T1000 (cell line): Measurements from ENCODE around the gene ITGAV.
A peak's percentile ranks its signal among the peaks of the same experiment; 100 is the strongest.

ENCODE experiments used
- DNase-seq: peaks from one replicate; lab custom pipeline; 2025; ENCODE audit warnings: mixed read lengths; lab: John Stamatoyannopoulos, UW

Gene ITGAV

DNA sequence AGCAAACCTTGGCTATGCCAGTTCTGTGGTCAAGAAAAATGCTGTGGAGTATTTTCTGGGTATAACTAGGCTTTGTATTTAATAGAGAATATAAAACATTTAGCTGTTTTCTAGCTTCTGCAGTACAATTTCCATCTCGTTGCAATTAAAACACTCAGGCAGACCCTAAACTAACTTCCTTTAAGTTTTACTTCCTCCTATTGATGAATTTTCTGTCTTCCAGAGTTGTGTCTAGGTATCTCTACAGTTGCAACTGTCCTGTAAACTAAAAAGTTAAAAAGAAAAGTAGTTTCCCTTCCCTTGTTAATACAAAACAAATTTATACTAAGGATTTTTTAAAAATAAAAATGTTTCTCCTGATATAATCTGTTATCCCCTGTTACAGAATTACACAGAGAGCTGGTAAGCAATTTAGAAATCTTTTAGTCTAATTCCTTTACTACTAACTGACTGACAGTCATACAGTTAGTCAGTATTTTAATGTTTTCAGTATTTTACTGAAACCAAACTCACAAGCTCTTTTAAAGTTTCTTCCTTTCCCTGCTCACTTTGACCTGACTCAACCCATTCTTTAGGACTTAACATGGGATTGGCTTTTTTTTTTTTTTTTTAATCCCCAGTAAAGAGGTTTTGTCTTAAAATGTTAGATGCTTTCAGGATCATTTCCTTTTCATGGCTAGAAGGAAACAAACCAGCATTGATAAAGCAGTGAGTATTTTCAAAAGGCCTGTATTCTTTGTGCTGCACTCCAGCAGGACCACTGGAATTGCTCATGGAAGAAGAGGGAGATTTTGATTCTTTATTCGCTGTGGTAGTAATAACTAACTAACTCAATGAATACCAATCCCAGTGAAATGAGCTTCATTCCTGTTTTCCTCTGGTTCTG, 22.9 kb downstream of the ITGAV start:
- no peak for DNase-seq

DNA sequence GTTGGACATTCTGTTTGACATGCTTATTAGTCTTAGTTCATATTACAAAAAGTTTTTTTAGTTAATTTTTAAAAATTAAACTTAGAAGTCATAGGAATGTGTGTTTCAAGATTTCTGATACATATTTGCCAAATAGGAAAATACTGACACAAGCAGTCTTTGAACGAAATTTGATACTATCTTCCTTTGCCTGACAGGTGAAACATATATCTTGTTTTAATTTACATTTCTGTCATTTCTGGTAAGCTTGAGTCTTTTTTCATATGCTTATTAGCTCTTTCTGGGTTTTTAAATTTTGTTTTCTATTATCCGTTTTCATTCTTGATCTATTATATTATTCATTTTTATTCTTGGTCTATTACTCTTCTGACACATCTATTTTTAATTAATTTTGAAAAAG, 24.5 kb downstream of the ITGAV start:
- DNase-seq, result no peak

DNA sequence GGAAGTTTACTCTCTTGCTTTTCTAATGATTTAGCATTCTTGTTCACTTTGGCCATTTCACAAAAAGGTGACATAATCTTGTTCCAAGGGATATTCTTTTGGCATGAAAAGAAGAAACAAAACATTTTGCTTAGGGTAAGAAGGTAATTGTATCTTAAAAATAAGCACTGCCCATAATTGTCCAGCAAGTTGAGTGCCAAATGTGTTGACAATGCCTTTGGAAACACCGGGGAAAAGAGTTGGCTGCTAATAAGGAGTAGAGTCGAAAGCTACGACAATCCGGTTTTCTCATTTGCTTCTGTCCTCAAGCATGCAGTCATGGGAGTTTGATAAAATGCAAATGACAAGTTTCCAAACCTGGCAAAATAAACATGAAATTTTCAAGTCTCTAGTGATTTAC, 27.3 kb downstream of the ITGAV start:
- DNase-seq, result no peak

DNA sequence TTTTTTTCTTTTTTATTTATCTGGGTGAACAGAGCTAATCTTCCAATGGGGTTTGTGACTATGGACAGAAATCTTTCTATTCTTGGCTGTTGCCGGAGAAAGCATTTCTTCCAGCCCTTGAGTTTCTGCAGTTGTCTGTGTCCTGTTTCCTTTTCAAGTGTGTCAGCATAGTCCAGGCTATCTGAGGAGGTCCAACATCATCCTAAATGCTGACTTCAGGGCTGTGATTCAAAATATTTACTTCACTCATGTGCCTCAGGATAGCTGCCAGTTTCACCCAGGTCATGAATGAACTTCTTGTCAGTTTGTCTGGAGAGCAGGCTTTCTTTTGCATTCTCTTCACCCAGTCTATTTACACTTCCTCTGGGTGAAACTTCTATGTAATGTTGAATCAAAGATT, 27.9 kb downstream of the ITGAV start:
- DNase-seq, result no peak

DNA sequence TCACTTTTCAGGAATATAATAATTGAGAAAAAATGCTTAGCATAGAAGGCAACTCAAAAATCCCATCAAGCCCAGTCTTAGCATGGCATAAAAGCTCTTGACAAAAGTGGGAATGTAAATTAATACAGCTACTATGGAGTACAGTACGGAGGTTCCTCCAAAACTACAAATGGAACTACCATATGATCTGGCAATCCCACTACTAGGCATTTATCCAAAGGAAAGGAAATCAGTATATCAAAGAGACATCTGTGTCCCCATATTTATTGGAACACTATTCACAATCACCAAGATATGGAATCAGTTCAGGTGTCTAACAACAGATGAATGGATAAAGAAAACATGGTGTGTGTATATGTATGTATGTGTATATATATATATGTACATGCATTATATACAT, 28.8 kb downstream of the ITGAV start:
- no peak for DNase-seq

DNA sequence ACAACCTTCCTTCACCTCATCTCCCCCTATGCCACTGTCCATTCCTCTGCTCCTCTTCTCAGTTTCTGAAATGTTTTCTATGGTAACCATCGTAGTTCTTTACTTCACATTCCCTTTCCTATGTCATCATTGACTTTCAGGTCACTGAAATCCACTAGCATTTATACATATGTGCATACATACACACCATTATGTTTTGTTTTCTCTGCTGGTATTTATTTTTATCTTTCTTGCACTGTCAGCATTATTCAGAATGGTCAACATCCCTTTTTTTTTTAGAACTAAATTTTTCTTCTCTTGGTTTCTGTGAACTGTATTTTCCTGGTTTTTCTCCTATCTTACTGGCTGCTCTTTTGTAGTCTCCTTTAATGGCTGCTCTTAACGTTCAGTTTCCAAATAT, 33.2 kb downstream of the ITGAV start:
- no peak for DNase-seq

DNA sequence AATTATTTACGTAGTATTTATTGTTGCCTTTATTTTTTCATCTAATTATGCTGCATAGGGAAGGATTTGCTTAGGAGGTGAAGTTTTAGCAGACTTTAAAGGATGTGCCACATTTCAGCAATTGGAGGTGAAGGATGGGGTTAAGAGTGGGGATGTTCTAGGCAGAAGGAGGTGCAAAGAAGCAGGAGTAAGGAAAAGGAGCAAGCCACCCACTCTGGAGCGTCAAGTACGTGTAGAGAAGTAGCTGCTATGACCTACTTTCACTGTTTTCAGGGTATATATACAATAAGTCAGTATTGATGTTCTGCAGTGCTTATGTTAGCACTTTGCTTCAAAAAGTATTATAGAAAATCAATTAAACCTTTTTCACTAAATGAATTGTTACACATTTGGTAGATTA, 34.4 kb downstream of the ITGAV start:
- DNase-seq, result no peak

DNA sequence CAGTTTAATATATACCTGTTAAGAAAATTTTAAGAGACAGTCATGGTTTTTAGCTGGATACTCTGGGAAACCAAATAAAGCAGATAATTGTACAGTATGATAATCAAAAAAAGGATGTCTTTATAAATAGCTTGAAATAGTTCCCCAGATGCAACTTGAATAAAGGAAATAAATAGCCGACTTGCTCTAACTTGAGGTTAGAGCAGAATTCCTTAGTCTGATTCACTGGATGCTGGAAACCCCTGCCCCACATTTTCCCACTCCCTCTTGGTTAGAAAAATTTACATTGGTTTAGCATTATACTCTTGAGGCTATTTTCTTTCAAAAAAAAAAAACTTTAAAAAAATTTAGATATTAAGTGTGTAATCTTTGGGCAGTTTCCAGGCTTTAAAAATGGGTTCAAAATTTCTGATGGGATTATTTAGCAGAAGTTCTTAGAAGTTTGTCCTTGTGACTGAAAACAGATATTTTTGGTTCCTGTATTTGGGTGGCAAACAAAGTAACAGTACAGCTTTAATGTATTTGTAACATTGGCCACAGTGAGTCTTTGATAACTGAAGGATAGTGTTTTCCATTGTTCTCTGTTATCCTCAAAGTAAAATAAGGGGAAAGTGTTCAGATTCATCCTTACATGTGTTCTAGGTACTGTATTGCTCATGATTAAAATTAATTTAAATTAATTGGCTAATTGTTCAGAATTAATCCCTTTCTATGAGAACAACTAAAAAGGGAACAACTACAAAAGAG, 39.6 kb downstream of the ITGAV start:
- DNase-seq, result no peak

DNA sequence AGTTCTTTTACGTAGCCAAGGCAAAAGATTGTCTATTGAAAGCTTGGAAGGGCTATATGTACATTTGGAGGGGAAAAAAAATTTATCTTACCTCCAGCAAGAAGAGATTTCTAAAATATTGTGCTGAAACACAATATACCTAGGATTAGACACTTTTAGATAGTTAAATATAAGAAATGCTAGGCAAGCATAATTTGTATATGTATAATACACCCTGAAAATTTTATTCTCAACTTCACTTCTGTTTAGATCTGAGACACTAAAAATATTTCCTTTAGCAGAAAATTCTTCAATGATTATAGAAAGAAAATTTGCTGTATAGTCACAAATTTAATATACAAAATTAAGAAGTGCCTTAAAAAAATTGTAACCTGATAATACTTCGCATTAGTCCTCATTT, 42.6 kb downstream of the ITGAV start:
- DNase-seq, result no peak

DNA sequence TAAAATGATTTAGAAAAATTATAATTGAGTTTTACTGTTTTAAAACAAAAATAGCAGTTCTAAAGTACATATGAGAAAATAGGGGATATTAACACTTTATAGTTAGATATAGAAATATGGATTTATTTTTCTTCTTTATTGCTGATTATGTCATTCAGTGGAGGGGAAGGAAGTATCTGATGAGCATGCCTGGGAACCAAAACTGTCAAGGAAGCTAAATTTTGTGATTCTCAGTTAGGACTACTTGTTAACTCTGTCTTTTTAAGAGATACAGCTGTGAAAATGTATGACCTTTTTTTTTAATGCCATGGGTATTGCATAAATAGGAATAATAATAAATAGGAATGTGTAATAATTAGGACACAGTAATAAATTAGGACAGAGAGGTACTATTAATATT, 44.8 kb downstream of the ITGAV start:
- DNase-seq, result no peak

DNA sequence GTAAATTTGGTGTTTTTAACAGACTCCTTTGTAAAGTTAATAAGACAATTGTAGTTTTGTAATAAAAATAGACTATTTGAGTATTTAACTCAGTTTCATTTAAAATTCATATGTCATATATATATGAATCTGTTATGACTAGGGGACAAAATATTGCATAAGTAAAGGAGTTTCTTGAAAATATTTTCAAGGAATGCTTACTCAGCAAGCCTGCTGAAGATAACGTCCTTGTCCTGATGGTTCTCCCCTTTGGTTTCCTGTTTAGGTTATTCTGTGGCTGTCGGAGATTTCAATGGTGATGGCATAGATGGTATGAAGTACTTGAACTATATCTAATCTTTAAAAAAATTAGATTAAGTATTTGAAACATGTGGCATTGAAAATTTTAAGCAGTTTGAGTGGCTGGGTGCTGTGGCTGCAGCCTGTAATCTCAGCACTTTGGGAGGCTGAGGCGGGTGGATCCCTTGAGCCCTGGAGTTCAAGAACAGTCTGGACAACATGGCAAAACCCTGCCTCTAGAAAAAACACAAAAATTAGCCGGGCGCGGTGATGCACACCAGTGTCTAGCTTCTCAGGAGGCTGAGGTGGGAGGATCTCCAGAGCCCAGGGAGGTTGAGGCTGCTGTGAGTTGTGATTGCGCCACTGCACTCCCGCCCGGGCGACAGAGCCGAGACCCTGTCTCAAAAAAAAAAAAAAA, 47.1 kb downstream of the ITGAV start:
- no peak for DNase-seq

DNA sequence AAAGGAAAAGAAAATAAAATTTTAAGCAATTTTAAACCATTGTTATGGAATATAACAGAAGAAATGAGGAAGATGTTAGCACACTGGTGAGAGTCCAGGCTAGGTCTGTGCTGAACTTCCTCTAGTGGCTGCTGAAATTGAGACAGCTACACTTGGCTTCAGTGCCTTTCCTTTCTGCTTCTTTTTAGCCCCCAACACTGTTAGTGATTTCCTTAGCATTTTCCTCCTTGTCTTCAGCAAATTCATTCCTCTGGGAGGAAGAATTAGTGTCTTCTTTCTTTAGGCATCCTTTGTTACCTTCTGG, 47.6 kb downstream of the ITGAV start:
- no peak for DNase-seq

DNA sequence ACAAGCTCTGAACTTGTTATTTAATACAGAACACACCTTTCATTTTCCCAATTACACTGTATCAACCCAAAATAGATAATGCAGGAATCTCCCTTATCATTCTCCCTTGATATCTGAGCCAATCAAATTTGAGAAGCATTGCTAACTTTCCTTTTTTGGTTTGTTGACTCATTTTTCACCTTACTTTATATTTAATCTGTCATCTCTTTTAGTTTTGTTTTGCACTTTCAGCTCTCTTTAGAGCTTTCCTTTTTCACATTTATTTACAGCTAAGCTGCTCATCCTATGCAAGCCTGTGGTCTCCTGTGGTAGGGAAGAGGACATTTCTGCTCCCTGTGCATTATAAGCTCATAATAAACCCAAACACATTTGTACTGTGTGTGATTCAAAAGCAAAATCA, 50.1 kb downstream of the ITGAV start:
- DNase-seq, result no peak

DNA sequence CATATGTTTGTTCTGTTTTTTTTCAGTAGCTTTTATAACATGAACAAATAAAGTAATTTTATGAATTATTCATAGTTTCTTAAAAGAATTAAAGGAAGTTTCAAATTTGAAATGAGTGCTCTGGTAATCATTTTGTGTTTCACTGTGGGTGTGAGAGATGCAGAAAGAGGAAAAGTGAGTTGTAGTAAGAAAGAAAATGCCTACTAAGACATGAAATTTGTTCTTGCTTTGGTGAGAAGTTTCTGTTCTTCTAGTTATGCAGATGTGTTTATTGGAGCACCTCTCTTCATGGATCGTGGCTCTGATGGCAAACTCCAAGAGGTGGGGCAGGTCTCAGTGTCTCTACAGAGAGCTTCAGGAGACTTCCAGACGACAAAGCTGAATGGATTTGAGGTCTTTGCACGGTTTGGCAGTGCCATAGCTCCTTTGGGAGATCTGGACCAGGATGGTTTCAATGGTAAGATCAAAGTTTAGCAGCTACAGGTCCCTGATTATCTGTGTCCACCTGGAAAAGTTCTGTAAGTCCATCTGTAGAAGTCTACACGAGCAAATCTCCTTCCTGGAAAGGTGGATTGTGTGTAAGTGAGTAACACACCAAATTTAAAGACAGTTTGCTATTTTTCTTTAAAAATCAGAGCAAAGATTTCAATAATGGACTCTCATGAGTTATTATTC, 51.4 kb downstream of the ITGAV start:
- no peak for DNase-seq

DNA sequence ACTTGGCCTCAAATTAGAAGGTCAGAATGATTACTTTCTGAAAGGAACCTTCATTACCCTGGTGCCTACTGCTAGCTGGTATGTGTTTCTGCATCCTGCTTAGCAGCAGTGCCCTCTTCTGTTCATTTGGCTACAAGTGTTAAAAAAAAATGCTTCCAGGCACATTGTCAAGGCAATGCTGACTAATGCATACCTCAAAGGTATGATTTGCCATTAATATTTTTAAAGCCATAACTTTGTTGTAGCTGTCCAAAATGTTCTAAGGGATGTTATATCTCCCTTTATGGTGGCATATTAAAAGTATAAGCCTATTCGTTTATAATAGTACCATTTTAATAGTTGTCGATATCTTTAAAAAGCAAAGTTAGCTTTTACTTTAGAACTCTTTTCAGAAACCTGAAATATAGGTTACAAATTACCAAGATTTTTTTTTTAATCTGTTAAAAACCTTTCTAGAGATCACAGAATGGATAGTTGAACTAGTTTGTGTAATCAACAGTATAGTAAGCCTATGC, 52.0 kb downstream of the ITGAV start:
- DNase-seq, result peak; percentile 2

DNA sequence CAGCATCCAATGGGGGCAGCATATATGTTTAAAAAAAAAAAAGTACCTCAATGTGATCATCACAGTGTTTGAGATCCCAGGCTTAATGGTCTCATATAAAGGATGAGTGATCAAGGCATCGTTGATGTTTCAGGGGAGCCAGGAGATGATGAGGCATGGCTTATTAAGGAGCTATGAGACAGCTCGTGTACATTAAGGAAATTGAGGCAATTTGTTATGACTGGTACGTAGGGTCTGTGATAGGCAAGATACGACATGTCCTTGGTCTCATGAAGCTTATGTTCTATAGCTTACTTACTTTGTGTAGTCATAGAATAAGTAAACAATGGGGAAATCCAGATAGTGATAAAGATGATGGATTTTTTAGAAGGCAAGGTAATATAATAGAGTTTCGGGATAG, 54.9 kb downstream of the ITGAV start:
- no peak for DNase-seq

DNA sequence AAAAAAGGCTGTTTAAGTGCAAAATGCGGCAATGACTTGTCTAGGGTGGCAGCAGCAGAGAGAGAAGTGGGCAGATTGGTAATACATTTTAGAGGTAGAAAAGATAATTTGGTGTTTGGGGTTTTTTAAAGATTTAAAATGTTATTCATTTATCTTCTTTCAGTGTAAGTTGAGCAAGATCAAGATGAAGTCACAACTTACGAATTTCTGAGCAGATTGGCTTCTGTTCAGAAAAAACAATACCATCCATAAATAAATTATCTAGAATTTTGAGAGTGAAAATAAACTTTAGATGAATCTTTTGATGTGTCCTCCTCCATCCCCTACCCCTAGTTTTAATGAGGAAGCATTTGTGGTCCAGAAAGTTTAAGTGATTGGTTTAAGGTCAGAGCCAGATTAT, 56.1 kb downstream of the ITGAV start:
- DNase-seq, result no peak

DNA sequence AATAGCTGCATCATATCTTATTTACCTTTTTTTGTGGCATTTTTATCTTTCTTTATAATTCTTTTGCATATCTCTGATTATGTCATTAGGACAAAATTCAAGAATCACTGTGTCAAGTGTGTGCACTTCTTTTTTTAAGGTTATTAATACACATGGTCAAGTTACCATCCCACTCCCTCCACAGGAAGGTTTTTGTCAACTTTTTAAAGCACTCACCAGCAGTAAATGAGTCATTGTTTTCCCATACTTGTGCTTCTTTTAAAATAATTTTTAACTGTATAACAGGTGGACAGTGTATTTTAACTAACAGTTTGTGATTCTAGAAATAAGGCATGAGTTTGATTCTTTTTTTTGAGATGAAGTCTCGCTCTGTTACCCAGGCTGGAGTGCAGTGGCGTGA, 58.3 kb downstream of the ITGAV start:
- no peak for DNase-seq

DNA sequence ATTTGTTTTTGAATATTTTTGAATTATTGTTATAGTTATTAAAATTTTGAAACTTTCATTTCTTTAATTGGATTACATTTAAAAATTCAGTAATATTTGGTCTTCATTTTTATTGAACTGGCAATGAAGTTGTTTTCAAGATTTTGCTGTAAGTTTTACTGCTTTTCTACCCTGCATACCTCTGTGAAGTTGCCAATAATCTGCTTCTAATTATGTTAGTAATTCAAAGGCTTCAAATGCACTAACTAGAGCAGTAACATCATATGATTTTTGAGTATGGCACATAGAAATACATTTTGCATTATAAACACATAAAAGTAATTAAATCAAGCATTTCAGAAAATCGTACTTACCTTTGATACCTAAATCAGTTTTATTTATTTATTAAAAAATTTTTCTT, 63.7 kb downstream of the ITGAV start:
- DNase-seq, result no peak

DNA sequence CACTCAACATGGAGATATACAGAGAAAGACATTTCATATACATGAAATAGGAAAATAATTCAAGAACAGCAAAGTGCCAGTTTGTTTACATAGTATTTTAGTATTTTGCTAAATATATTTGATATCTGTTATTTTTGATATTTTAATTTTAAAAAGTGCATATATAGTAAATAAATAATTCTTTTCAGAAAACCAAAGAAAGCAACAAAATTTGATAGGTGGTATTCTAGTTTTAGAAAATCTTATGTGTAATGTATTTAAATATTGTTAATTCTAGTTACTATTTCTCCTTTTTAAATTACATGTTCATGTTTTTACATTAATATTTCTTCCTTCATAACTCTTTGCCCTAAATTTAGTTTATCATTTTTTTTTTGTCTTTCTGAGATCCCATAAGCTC, 69.5 kb downstream of the ITGAV start:
- DNase-seq, result no peak

DNA sequence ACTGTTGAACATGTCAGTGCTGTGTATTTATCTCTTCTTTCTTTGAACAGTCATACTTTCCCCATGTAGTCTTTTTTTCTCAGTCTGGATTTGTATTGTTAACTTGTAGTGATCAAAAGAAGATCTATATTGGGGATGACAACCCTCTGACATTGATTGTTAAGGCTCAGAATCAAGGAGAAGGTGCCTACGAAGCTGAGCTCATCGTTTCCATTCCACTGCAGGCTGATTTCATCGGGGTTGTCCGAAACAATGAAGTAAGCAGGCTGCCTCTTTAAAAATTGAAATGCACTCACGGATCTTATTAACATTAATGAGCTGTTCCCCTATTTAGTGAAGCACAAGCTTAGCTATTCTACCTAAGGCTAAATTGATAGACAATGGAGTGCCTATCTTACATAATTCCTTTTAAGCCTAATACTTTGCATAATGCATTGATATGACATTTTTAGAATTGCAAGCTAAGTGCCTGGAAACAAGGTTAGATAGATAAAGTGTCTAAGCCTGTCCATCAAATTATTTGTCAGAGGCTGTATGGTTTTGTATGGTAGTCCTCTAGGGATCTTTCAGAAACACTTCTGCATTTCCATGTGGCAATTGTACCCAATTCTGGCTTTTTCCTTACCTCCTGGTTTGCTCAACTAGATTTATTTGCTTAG, 74.7 kb downstream of the ITGAV start:
- DNase-seq, result no peak

DNA sequence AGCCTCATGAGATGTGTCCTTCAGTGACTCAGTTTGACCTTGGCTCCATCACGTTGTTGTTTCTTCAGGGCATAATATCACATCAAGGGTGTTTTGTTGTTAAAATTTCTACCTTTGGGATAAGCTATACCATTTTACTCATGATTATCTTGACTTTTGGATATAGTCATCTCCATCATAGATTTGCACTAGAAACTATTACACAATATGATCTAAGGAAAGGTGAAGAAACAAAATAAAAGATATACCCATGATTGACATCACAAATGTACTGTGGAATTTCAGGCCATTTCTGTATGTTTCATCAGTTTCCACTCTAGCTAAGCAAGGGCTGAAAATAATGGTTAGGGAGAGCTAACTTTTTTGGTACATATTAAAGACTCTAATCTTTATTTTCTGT, 79.3 kb downstream of the ITGAV start:
- DNase-seq, result no peak
